Fibroblast of lung (primary cell): ENCODE measurements around the gene IGFBP2. TPM values are rescaled to one million over a fixed set of nuclear protein-coding genes. Genes with fewer than 3 reads are reported as not detected.

Source experiments
- DNase-seq, 2 donors: peaks; one replicate each; pipeline versions ENCODE4 v3.0.0 to v3.0.0-alpha.2; 2010; ENCODE audit warnings: low read depth in 2 of 2
- H2AFZ ChIP-seq: 2 replicates; pipeline ENCODE4 v1.5.1; 2012; ENCODE audit warnings: low read length, control low read depth, inconsistent platforms
- H3K27ac ChIP-seq: 2 replicates; pipeline ENCODE4 v1.5.1; 2011; ENCODE audit warnings: low read length, control low read depth; ENCODE audit not compliant: insufficient read depth
- H3K27me3 ChIP-seq: 2 replicates; pipeline ENCODE4 v1.5.1; 2011; ENCODE audit warnings: mild to moderate bottlenecking, low read length; ENCODE audit not compliant: control insufficient read depth, insufficient read depth
- H3K36me3 ChIP-seq: 2 replicates; pipeline ENCODE4 v1.5.1; 2011; ENCODE audit warnings: low read length; ENCODE audit not compliant: control insufficient read depth, insufficient read depth
- H3K4me1 ChIP-seq: 2 replicates; pipeline ENCODE4 v1.5.1; 2011; ENCODE audit warnings: low read length; ENCODE audit not compliant: control insufficient read depth, insufficient read depth; ENCODE audit errors: extremely low read depth
- H3K4me2 ChIP-seq: 2 replicates; pipeline ENCODE4 v1.5.1; 2011; ENCODE audit warnings: low read length, control low read depth; ENCODE audit not compliant: insufficient read depth; ENCODE audit errors: extremely low read depth
- H3K4me3 ChIP-seq, 4 experiments: fragments of 200-600 bp in 1 of 4; sonication (generic) in 1 of 4; replicated peaks in 1 of 4; 2 replicates each; pipeline ENCODE4 v1.5.1; 2011 to 2016; ENCODE audit warnings: low read length in 4 of 4, low read depth in 3 of 4, mild to moderate bottlenecking in 3 of 4, control low read depth in 2 of 4, inconsistent platforms in 1 of 4, mixed read lengths in 1 of 4; ENCODE audit not compliant: insufficient read depth in 1 of 4; ENCODE audit errors: control extremely low read depth in 1 of 4
- H3K79me2 ChIP-seq: 2 replicates; pipeline ENCODE4 v1.5.1; 2012; ENCODE audit warnings: mild to moderate bottlenecking, low read length, inconsistent platforms; ENCODE audit not compliant: control insufficient read depth, insufficient read depth
- H3K9ac ChIP-seq: 2 replicates; pipeline ENCODE4 v1.5.1; 2011; ENCODE audit warnings: mild to moderate bottlenecking, low read length, control low read depth; ENCODE audit not compliant: insufficient read depth
- H3K9me3 ChIP-seq: 2 replicates; pipeline ENCODE4 v1.5.1; 2012; ENCODE audit warnings: low read depth, low read length; ENCODE audit not compliant: control insufficient read depth, insufficient read depth
- H4K20me1 ChIP-seq: 2 replicates; pipeline ENCODE4 v1.5.1; 2011; ENCODE audit warnings: low read length; ENCODE audit not compliant: control insufficient read depth, insufficient read depth; ENCODE audit errors: extremely low read depth
- EZH2 ChIP-seq: IDR thresholded peaks from 2 replicates; pipeline ENCODE4 v1.5.1; 2012; ENCODE audit warnings: low read length, control low read depth, mild to moderate bottlenecking; ENCODE audit errors: missing control alignments
- polyA plus RNA-seq, 2 donors: library from polyadenylated mRNA; depleted of rRNA in 1 of 2; stranded (reverse) in 1 of 2; unstranded in 1 of 2; fragments of >200 nt; gene quantifications; 2 replicates each; pipeline ENCODE4 v1.2.1, GENCODE V29; 2011 to 2012; ENCODE audit warnings: missing spikeins in 1 of 2
- total RNA-seq: library from RNA; depleted of rRNA; stranded (reverse); fragments of >200 nt; gene quantifications from 2 replicates; pipeline ENCODE4 v1.2.1, GENCODE V29; 2014
- TF ChIP-seq, protein P1 (sequence below), 2 donors: IDR thresholded peaks in 1 of 2; conservative IDR thresholded peaks in 1 of 2; 1 replicate in 1 of 2; 2 replicates in 1 of 2; pipeline ENCODE4 v1.5.1; 2011 to 2012; ENCODE audit warnings: low read length in 2 of 2, control low read depth in 1 of 2, inconsistent platforms in 1 of 2, low read depth in 1 of 2, mild to moderate bottlenecking in 1 of 2

Gene IGFBP2
- total and polyA plus RNA-seq, 2 donors (not counting 1 experiment from before 2014, with no cell fraction given): 8.6 to 36.3 TPM

- no peak overlapping the region for H3K27ac ChIP-seq
- no peak for DNase-seq
- no peak overlapping the region for H3K4me3 ChIP-seq
- TF ChIP-seq, protein P1, sequence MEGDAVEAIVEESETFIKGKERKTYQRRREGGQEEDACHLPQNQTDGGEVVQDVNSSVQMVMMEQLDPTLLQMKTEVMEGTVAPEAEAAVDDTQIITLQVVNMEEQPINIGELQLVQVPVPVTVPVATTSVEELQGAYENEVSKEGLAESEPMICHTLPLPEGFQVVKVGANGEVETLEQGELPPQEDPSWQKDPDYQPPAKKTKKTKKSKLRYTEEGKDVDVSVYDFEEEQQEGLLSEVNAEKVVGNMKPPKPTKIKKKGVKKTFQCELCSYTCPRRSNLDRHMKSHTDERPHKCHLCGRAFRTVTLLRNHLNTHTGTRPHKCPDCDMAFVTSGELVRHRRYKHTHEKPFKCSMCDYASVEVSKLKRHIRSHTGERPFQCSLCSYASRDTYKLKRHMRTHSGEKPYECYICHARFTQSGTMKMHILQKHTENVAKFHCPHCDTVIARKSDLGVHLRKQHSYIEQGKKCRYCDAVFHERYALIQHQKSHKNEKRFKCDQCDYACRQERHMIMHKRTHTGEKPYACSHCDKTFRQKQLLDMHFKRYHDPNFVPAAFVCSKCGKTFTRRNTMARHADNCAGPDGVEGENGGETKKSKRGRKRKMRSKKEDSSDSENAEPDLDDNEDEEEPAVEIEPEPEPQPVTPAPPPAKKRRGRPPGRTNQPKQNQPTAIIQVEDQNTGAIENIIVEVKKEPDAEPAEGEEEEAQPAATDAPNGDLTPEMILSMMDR (conservative IDR thresholded peaks at IDR 0.05 in 1 of 2, IDR thresholded peaks at IDR 0.05 in 1 of 2; ENCODE audit: low read depth in 1 of 2, low read length in 2 of 2): no peak
- TF ChIP-seq EZH2: no peak
- H3K4me1 ChIP-seq: peaks cover 52% of the 10 kb centered on the region
- H3K9me3 ChIP-seq: no peaks in the 10 kb centered on the region
- no peak overlapping the region for H3K9ac ChIP-seq
- peaks cover 40% of the 10 kb centered on the region for H3K79me2 ChIP-seq
- H3K4me2 ChIP-seq: no peak overlapping the region
- H4K20me1 ChIP-seq: no peaks in the 10 kb centered on the region
- no peak overlapping the region for H2AFZ ChIP-seq
- peaks cover 7% of the 10 kb centered on the region for H3K36me3 ChIP-seq
- no peaks in the 10 kb centered on the region for H3K27me3 ChIP-seq
Measured at GRCh38 chr2:216685327-216685875, 52.2 kb downstream of the IGFBP2 start.

- Histone ChIP-seq H3K9me3 (no peaks in the 10 kb centered on the region), H3K36me3 (peaks cover 4% of the 10 kb centered on the region), H3K9ac (no peak overlapping the region), H3K4me1 (peaks cover 40% of the 10 kb centered on the region), H2AFZ (no peak overlapping the region), H3K79me2 (peaks cover 50% of the 10 kb centered on the region), H4K20me1 (no peaks in the 10 kb centered on the region), H3K27ac (no peak overlapping the region), H3K4me2 (no peak overlapping the region), H3K4me3 (no peak overlapping the region), H3K27me3 (no peaks in the 10 kb centered on the region)
- TF ChIP-seq, protein P1 (conservative IDR thresholded peaks at IDR 0.05 in 1 of 2, IDR thresholded peaks at IDR 0.05 in 1 of 2; ENCODE audit: low read depth in 1 of 2, low read length in 2 of 2): no peak
- TF ChIP-seq EZH2: no peak
- no peak for DNase-seq
Measured at GRCh38 chr2:216687111-216687510, 53.9 kb downstream of the IGFBP2 start.

GRCh38 chr2:216687646-216688045, 54.4 kb downstream of the IGFBP2 start:
- Histone ChIP-seq H3K9ac (no peak overlapping the region), H3K9me3 (no peaks in the 10 kb centered on the region), H3K27me3 (no peaks in the 10 kb centered on the region), H3K36me3 (peaks cover 4% of the 10 kb centered on the region), H3K4me2 (peak overlapping the region; percentile 26), H3K79me2 (peaks cover 55% of the 10 kb centered on the region), H3K27ac (no peak overlapping the region), H3K4me1 (peaks cover 36% of the 10 kb centered on the region), H3K4me3 (no peak overlapping the region), H4K20me1 (no peaks in the 10 kb centered on the region), H2AFZ (no peak overlapping the region)
- TF ChIP-seq, protein P1 (conservative IDR thresholded peaks at IDR 0.05 in 1 of 2, IDR thresholded peaks at IDR 0.05 in 1 of 2; ENCODE audit: low read depth in 1 of 2, low read length in 2 of 2): peak; percentile 24 to 33
- TF ChIP-seq EZH2: no peak
- DNase-seq: no peak
